RWPE2 (cell line): ENCODE data around the gene LRRTM1.
A peak's percentile ranks its signal among the peaks of the same experiment; 100 is the strongest.

ENCODE experiments used
- ATAC-seq: fragments of 200-7000 bp; cut with Tn5 transposase; 3 replicates; pipeline ENCODE4 v1.9.1; 2021; ENCODE audit warnings: low read depth
- DNase-seq: peaks from one replicate; pipeline ENCODE4 v3.0.0-alpha.2; 2020; ENCODE audit warnings: low spot score
- H3K27ac ChIP-seq: fragments of 450-650 bp; 2 replicates; pipeline ENCODE4 v1.5.1; 2017; ENCODE audit warnings: mild to moderate bottlenecking; ENCODE audit not compliant: poor library complexity, severe bottlenecking
- H3K27me3 ChIP-seq: fragments of 250-450 bp; sonication (Bioruptor Pico); 2 replicates; pipeline ENCODE4 v1.5.1; 2021; ENCODE audit warnings: mild to moderate bottlenecking, moderate library complexity; ENCODE audit not compliant: insufficient read depth, poor library complexity, severe bottlenecking
- H3K36me3 ChIP-seq: fragments of 250-450 bp; sonication (Bioruptor Pico); 2 replicates; pipeline ENCODE4 v1.5.1; 2020; ENCODE audit warnings: low read depth, mild to moderate bottlenecking, moderate library complexity
- H3K4me1 ChIP-seq: fragments of 250-450 bp; sonication (Bioruptor Pico); 2 replicates; pipeline ENCODE4 v1.5.1; 2021; ENCODE audit warnings: mild to moderate bottlenecking, moderate library complexity; ENCODE audit not compliant: insufficient read depth, poor library complexity, severe bottlenecking
- H3K4me3 ChIP-seq: fragments of 250-450 bp; sonication (Bioruptor Pico); 2 replicates; pipeline ENCODE4 v1.5.1; 2021; ENCODE audit warnings: mild to moderate bottlenecking, moderate library complexity; ENCODE audit not compliant: severe bottlenecking
- H3K9me3 ChIP-seq: fragments of 250-450 bp; sonication (Bioruptor Pico); 2 replicates; pipeline ENCODE4 v1.5.1; 2021; ENCODE audit warnings: mild to moderate bottlenecking, moderate library complexity; ENCODE audit not compliant: severe bottlenecking
- CTCF ChIP-seq: fragments of 450-650 bp; IDR thresholded peaks from one replicate; pipeline ENCODE4 v1.5.1; 2017; ENCODE audit warnings: mild to moderate bottlenecking, moderate library complexity; ENCODE audit not compliant: poor library complexity, severe bottlenecking

The LRRTM1 gene

GRCh38 chr2:80303909-80304837, at the start of gene LRRTM1:
Gene LRRTM1 (minus strand): TSS chr2:80304752. CDS start chr2:80303819, 933 bp downstream.
- Histone ChIP-seq H3K27ac (no peak within 1 kb of the TSS), H3K27me3 (peaks cover 71% of the 10 kb centered on the region), H3K4me1 (no peaks in the 10 kb centered on the region), H3K9me3 (no peaks in the 10 kb centered on the region), H3K36me3 (no peaks in the 10 kb centered on the region), H3K4me3 (no peak within 1 kb of the TSS)
- ATAC-seq, result peak; percentile 48; the same call in 2 of the 3 replicates
- DNase-seq, result no peak
- no peak for TF ChIP-seq CTCF

- H3K36me3 ChIP-seq, result no peaks in the 10 kb centered on the region
- DNase-seq (no peak), ATAC-seq (no peak)
- no peak overlapping the region for H3K27ac ChIP-seq
- no peaks in the 10 kb centered on the region for H3K9me3 ChIP-seq
- TF ChIP-seq CTCF, result no peak
- H3K27me3 ChIP-seq, result peaks cover 6% of the 10 kb centered on the region
- H3K4me1 ChIP-seq, result no peaks in the 10 kb centered on the region
- H3K4me3 ChIP-seq, result no peak overlapping the region
Measured at GRCh38 chr2:80351231-80351630, 46.7 kb upstream of the LRRTM1 start.

- Histone ChIP-seq H3K27ac (no peak overlapping the region), H3K4me3 (no peak overlapping the region), H3K9me3 (no peaks in the 10 kb centered on the region), H3K36me3 (no peaks in the 10 kb centered on the region), H3K27me3 (peaks cover 6% of the 10 kb centered on the region), H3K4me1 (no peaks in the 10 kb centered on the region)
- no peak for TF ChIP-seq CTCF
- no peak for DNase-seq
- ATAC-seq, result no peak
Measured at GRCh38 chr2:80348953-80349352, 44.4 kb upstream of the LRRTM1 start.

GRCh38 chr2:80348078-80348477, 43.5 kb upstream of the LRRTM1 start:
- TF ChIP-seq CTCF, result no peak
- Histone ChIP-seq H3K27ac (no peak overlapping the region), H3K4me1 (no peaks in the 10 kb centered on the region), H3K9me3 (no peaks in the 10 kb centered on the region), H3K4me3 (no peak overlapping the region), H3K27me3 (peaks cover 6% of the 10 kb centered on the region), H3K36me3 (no peaks in the 10 kb centered on the region)
- ATAC-seq (no peak), DNase-seq (no peak)

GRCh38 chr2:80340022-80340421, 35.5 kb upstream of the LRRTM1 start:
- H3K27me3 ChIP-seq, result peaks cover 3% of the 10 kb centered on the region
- DNase-seq (no peak), ATAC-seq (no peak)
- H3K4me3 ChIP-seq, result no peak overlapping the region
- H3K36me3 ChIP-seq, result no peaks in the 10 kb centered on the region
- H3K4me1 ChIP-seq, result no peaks in the 10 kb centered on the region
- H3K27ac ChIP-seq, result no peak overlapping the region
- H3K9me3 ChIP-seq, result no peaks in the 10 kb centered on the region
- no peak for TF ChIP-seq CTCF
